ENCODE results near the gene CHCHD6.

Gene CHCHD6

GRCh38 chr3:126858887-126859286, 154.8 kb downstream of the CHCHD6 start:
- H3K4me3 ChIP-seq (ENCODE audit: control insufficient read depth, low read depth, low read length): no peak overlapping the region
- TF ChIP-seq, protein P1, sequence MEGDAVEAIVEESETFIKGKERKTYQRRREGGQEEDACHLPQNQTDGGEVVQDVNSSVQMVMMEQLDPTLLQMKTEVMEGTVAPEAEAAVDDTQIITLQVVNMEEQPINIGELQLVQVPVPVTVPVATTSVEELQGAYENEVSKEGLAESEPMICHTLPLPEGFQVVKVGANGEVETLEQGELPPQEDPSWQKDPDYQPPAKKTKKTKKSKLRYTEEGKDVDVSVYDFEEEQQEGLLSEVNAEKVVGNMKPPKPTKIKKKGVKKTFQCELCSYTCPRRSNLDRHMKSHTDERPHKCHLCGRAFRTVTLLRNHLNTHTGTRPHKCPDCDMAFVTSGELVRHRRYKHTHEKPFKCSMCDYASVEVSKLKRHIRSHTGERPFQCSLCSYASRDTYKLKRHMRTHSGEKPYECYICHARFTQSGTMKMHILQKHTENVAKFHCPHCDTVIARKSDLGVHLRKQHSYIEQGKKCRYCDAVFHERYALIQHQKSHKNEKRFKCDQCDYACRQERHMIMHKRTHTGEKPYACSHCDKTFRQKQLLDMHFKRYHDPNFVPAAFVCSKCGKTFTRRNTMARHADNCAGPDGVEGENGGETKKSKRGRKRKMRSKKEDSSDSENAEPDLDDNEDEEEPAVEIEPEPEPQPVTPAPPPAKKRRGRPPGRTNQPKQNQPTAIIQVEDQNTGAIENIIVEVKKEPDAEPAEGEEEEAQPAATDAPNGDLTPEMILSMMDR (conservative IDR thresholded peaks at IDR 0.05; ENCODE audit: control insufficient read depth, insufficient read depth, low read depth, low read length): no peak
- DNase-seq (ENCODE audit: low read depth): peak; percentile 94

- TF ChIP-seq, protein P1 (conservative IDR thresholded peaks at IDR 0.05; ENCODE audit: control insufficient read depth, insufficient read depth, low read depth, low read length): no peak
- DNase-seq (ENCODE audit: low read depth): no peak
These were observed 155.6 kb downstream of the CHCHD6 start for GRCh38 chr3:126859415-126860246.

DNA sequence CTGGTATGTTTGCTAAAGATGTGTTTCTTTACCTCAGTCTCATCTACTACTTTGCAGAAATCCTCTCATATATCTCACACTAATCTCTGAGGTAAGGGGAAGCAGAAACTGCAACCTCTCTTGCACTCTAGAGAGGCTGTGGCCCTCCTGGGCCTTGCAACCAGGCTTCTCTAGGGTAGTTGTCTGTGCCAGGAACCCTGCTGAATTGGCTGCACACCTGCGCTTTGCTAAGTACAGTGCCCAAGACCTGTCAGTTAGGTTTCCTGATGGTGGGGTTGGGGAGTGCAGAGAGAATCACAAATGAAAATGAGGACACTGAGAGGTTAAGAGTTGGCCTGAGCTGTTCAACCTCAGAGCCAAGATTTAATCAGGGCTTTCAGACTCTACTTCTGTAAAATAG, 161.7 kb downstream of the CHCHD6 start:
- no peak overlapping the region for H3K4me3 ChIP-seq (ENCODE audit: control insufficient read depth, low read depth, low read length)
- no peak for DNase-seq (ENCODE audit: low read depth)
- TF ChIP-seq, protein P1 (conservative IDR thresholded peaks at IDR 0.05; ENCODE audit: control insufficient read depth, insufficient read depth, low read depth, low read length): no peak

More at GRCh38 chr3:126859415-126860246, 155.6 kb downstream of the CHCHD6 start:
- H3K4me3 ChIP-seq (ENCODE audit: control insufficient read depth, low read depth, low read length): no peak overlapping the region

DNA sequence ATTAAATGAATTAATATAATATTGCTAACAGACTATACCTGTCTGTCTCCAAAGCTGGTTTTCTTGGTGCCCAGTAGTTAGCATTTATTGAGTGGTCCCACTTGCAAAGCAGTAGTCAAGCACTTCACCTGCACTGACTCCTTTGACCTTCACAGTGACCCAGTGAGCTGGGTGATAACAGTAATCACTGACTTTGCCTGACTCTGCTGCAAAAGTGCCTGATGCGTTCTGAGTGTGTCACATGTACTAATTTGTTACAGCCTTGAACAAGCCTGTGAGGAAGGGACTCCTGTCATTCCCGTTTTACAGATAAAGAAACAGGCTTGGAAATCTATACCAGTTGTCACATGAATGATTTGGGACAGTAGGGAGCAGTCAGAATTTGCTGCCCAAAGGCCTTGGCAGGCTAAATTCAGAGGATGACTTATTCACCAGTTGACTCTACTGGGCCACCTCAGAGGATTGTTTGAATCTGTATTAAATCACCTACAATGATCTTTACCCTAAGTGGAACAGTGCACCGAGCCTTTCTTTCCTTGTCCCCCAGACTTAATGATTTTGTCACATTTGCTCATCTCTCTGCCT, 162.2 kb downstream of the CHCHD6 start:
- TF ChIP-seq, protein P1 (conservative IDR thresholded peaks at IDR 0.05; ENCODE audit: control insufficient read depth, insufficient read depth, low read depth, low read length): no peak
- H3K4me3 ChIP-seq (ENCODE audit: control insufficient read depth, low read depth, low read length): no peak overlapping the region
- DNase-seq (ENCODE audit: low read depth): no peak

- no peak for DNase-seq (ENCODE audit: low read depth)
- no peak overlapping the region for H3K4me3 ChIP-seq (ENCODE audit: control insufficient read depth, low read depth, low read length)
- TF ChIP-seq, protein P1 (conservative IDR thresholded peaks at IDR 0.05; ENCODE audit: control insufficient read depth, insufficient read depth, low read depth, low read length): no peak
These were observed 163.3 kb downstream of the CHCHD6 start for GRCh38 chr3:126867190-126867862.

- DNase-seq (ENCODE audit: low read depth): no peak
- H3K4me3 ChIP-seq (ENCODE audit: control insufficient read depth, low read depth, low read length): no peak overlapping the region
- TF ChIP-seq, protein P1 (conservative IDR thresholded peaks at IDR 0.05; ENCODE audit: control insufficient read depth, insufficient read depth, low read depth, low read length): no peak
These were observed 163.8 kb downstream of the CHCHD6 start for GRCh38 chr3:126867863-126868200.
